Thyroid gland (tissue), 4 donors: Measurements from ENCODE around the gene HTR2A.

Experiments
- POLR2A ChIP-seq, 2 donors: fragments of 450-650 bp; IDR thresholded peaks; one replicate each; pipeline ENCODE4 v1.6.1; 2017; ENCODE audit warnings: antibody characterized with exemption in 2 of 2, mild to moderate bottlenecking in 2 of 2, moderate library complexity in 1 of 2
- TF ChIP-seq, protein P1 (sequence below), 6 experiments: fragments of 200-600 bp in 3 of 6; fragments of 450-650 bp in 3 of 6; sonication (generic) in 3 of 6; IDR thresholded peaks; one replicate each; pipeline ENCODE4 v1.5.1; 2016 to 2019; ENCODE audit warnings: antibody characterized with exemption in 6 of 6, mild to moderate bottlenecking in 2 of 6, inconsistent platforms in 1 of 6, moderate library complexity in 1 of 6

DNA sequence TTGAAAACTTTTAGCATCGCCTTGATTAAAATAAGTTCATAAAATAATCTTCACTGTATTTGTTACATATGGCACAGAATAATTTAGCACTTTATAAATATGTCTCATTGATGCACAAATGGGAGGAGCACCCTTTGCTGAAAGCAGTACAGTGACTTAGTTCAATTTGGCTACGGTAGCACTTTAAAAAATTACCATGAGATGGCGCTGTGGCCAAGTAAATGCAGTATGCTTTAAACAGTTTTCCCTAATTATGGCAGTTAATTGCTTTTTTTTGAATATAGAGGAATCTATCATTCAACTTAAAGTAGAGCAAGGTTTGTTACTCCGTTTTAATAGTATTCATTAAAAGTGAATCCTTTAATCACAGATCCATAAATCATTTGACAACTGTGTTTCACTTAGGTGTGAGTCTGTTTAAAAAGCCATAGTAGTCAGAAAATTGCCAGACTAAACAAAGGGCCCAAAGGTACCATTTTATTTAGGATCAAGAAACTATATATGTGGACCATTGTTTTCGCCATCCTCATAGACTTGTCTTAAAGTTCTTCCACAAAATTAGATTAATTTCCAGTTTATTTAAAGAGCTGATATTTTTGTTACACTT is 65.2 kb downstream of the HTR2A start:
- TF ChIP-seq, protein P1, sequence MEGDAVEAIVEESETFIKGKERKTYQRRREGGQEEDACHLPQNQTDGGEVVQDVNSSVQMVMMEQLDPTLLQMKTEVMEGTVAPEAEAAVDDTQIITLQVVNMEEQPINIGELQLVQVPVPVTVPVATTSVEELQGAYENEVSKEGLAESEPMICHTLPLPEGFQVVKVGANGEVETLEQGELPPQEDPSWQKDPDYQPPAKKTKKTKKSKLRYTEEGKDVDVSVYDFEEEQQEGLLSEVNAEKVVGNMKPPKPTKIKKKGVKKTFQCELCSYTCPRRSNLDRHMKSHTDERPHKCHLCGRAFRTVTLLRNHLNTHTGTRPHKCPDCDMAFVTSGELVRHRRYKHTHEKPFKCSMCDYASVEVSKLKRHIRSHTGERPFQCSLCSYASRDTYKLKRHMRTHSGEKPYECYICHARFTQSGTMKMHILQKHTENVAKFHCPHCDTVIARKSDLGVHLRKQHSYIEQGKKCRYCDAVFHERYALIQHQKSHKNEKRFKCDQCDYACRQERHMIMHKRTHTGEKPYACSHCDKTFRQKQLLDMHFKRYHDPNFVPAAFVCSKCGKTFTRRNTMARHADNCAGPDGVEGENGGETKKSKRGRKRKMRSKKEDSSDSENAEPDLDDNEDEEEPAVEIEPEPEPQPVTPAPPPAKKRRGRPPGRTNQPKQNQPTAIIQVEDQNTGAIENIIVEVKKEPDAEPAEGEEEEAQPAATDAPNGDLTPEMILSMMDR (IDR thresholded peaks at IDR 0.05): peak; percentile 22 to 87 (median 62)
- no peak for TF ChIP-seq POLR2A (IDR thresholded peaks at IDR 0.05)
